Liver (tissue), 3 donors: ENCODE data around the gene NXPE4.

Experiments used
- CTCF ChIP-seq: fragments of 150-350 bp; IDR thresholded peaks from 2 replicates; pipeline ENCODE4 v1.5.1; 2017; ENCODE audit warnings: improper control_type of control experiment, low read depth, low read length; ENCODE audit not compliant: missing input control
- GABPA ChIP-seq, 2 donors: IDR thresholded peaks in 1 of 2; conservative IDR thresholded peaks in 1 of 2; 2 replicates each; pipeline ENCODE4 v1.6.1; 2016; ENCODE audit warnings: antibody characterized with exemption in 2 of 2, mild to moderate bottlenecking in 1 of 2, moderate library complexity in 1 of 2
- JUND ChIP-seq, 2 donors: IDR thresholded peaks; 2 replicates each; pipeline ENCODE4 v1.6.1; 2016; ENCODE audit warnings: antibody characterized with exemption in 2 of 2
- RAD21 ChIP-seq, 2 donors: IDR thresholded peaks; 2 replicates each; pipeline ENCODE4 v1.6.1; 2016; ENCODE audit warnings: antibody characterized with exemption in 2 of 2, mild to moderate bottlenecking in 2 of 2
- SP1 ChIP-seq: IDR thresholded peaks from 2 replicates; pipeline ENCODE4 v1.6.1; 2018; ENCODE audit warnings: antibody characterized with exemption, mild to moderate bottlenecking
- TAF1 ChIP-seq: conservative IDR thresholded peaks from 2 replicates; pipeline ENCODE4 v1.6.1; 2016; ENCODE audit warnings: antibody characterized with exemption, mild to moderate bottlenecking
- YY1 ChIP-seq: IDR thresholded peaks from 2 replicates; pipeline ENCODE4 v1.6.1; 2016; ENCODE audit warnings: antibody characterized with exemption, mild to moderate bottlenecking
- TF ChIP-seq, protein P1 (sequence below): IDR thresholded peaks from 2 replicates; pipeline ENCODE4 v1.6.1; 2016; ENCODE audit warnings: antibody characterized with exemption, mild to moderate bottlenecking
- donor health status: healthy.
- donor health status: healthy.

- TF ChIP-seq RAD21 (IDR thresholded peaks at IDR 0.05) (no peak), CTCF (no peak), JUND (IDR thresholded peaks at IDR 0.05) (no peak), TAF1 (no peak), SP1 (no peak), YY1 (no peak), GABPA (IDR thresholded peaks at IDR 0.05 in 1 of 2, conservative IDR thresholded peaks at IDR 0.05 in 1 of 2) (no peak)
- TF ChIP-seq, protein P1, sequence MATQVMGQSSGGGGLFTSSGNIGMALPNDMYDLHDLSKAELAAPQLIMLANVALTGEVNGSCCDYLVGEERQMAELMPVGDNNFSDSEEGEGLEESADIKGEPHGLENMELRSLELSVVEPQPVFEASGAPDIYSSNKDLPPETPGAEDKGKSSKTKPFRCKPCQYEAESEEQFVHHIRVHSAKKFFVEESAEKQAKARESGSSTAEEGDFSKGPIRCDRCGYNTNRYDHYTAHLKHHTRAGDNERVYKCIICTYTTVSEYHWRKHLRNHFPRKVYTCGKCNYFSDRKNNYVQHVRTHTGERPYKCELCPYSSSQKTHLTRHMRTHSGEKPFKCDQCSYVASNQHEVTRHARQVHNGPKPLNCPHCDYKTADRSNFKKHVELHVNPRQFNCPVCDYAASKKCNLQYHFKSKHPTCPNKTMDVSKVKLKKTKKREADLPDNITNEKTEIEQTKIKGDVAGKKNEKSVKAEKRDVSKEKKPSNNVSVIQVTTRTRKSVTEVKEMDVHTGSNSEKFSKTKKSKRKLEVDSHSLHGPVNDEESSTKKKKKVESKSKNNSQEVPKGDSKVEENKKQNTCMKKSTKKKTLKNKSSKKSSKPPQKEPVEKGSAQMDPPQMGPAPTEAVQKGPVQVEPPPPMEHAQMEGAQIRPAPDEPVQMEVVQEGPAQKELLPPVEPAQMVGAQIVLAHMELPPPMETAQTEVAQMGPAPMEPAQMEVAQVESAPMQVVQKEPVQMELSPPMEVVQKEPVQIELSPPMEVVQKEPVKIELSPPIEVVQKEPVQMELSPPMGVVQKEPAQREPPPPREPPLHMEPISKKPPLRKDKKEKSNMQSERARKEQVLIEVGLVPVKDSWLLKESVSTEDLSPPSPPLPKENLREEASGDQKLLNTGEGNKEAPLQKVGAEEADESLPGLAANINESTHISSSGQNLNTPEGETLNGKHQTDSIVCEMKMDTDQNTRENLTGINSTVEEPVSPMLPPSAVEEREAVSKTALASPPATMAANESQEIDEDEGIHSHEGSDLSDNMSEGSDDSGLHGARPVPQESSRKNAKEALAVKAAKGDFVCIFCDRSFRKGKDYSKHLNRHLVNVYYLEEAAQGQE, result no peak
Observed at GRCh38 chr11:114610550-114610949, 15.0 kb upstream of the NXPE4 start.
